Suprapubic skin (tissue), 3 donors: ENCODE results near the gene PRIMA1.

ENCODE experiments used
- POLR2AphosphoS5 ChIP-seq, 3 donors: sonication (generic); formaldehyde crosslinking; IDR thresholded peaks; one replicate each; pipeline ENCODE4 v1.6.1; 2017; ENCODE audit warnings: antibody characterized with exemption in 3 of 3
- TF ChIP-seq, protein P1 (sequence below), 2 donors: fragments of 200-600 bp in 1 of 2; fragments of 450-650 bp in 1 of 2; sonication (generic) in 1 of 2; IDR thresholded peaks; one replicate each; pipeline ENCODE4 v1.5.1; 2016 to 2019; ENCODE audit warnings: antibody characterized with exemption in 2 of 2, mild to moderate bottlenecking in 1 of 2, moderate library complexity in 1 of 2

DNA sequence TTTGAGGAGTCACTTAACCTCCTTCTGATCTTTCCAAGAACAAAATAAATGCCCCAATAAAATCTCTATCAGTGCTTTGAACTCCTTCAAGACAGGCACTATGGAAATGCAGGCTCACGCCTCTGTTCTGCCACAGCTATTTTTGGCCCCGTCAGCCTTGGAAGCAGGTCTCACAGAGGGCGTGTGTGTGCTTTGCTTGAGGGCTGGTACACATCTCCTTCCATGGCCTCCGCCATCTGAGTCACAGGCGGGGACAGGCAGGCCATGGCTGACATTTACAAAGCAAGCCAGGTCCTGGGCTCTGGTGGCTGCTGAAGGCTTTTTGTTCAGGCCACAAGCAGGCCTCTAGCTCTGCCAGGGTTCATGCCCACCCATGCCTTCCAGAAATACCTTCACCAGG lies 16.0 kb downstream of the PRIMA1 start:
- TF ChIP-seq, protein P1, sequence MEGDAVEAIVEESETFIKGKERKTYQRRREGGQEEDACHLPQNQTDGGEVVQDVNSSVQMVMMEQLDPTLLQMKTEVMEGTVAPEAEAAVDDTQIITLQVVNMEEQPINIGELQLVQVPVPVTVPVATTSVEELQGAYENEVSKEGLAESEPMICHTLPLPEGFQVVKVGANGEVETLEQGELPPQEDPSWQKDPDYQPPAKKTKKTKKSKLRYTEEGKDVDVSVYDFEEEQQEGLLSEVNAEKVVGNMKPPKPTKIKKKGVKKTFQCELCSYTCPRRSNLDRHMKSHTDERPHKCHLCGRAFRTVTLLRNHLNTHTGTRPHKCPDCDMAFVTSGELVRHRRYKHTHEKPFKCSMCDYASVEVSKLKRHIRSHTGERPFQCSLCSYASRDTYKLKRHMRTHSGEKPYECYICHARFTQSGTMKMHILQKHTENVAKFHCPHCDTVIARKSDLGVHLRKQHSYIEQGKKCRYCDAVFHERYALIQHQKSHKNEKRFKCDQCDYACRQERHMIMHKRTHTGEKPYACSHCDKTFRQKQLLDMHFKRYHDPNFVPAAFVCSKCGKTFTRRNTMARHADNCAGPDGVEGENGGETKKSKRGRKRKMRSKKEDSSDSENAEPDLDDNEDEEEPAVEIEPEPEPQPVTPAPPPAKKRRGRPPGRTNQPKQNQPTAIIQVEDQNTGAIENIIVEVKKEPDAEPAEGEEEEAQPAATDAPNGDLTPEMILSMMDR (IDR thresholded peaks at IDR 0.05) = no peak
- TF ChIP-seq POLR2AphosphoS5 (IDR thresholded peaks at IDR 0.05) = no peak
